Lung (tissue), 12 donors: ENCODE measurements around the gene HS3ST1. TPM values are rescaled to one million over a fixed set of nuclear protein-coding genes. Genes with fewer than 3 reads are reported as not detected.

Experiments used
- ATAC-seq: fragments of 200-7000 bp; cut with Tn5 transposase; one replicate; pipeline ENCODE4 v1.9.1; 2020; ENCODE audit warnings: moderate number of reproducible peaks; ENCODE audit not compliant: insufficient read depth, low FRiP score
- DNase-seq, 3 donors: peaks; one replicate each; pipeline ENCODE4 v3.0.0-alpha.2; 2013 to 2017
- H3K27ac ChIP-seq, 2 donors: one replicate each; pipeline ENCODE4 v1.5.1; 2013; ENCODE audit warnings: mild to moderate bottlenecking in 2 of 2, moderate library complexity in 2 of 2, control low read depth in 1 of 2, inconsistent platforms in 1 of 2, low read depth in 1 of 2, low read length in 1 of 2
- H3K27me3 ChIP-seq, 3 donors: one replicate each; pipeline ENCODE4 v1.5.1; 2013; ENCODE audit warnings: low read length in 2 of 3; ENCODE audit not compliant: control insufficient read depth in 3 of 3, insufficient read depth in 3 of 3
- H3K36me3 ChIP-seq, 4 donors: one replicate each; pipeline ENCODE4 v1.5.1; 2013; ENCODE audit warnings: low read length in 4 of 4, mild to moderate bottlenecking in 1 of 4, moderate library complexity in 1 of 4; ENCODE audit not compliant: control insufficient read depth in 4 of 4, insufficient read depth in 4 of 4
- H3K4me1 ChIP-seq, 5 donors: one replicate each; pipeline ENCODE4 v1.5.1; 2013; ENCODE audit warnings: low read length in 5 of 5, mild to moderate bottlenecking in 2 of 5, moderate library complexity in 1 of 5; ENCODE audit not compliant: control insufficient read depth in 5 of 5, insufficient read depth in 5 of 5
- H3K4me3 ChIP-seq: one replicate; pipeline ENCODE4 v1.5.1; 2013; ENCODE audit warnings: mild to moderate bottlenecking, control low read depth, moderate library complexity
- H3K9ac ChIP-seq, 2 donors: one replicate each; pipeline ENCODE4 v1.5.1; 2013; ENCODE audit warnings: low read length in 2 of 2, control low read depth in 1 of 2; ENCODE audit not compliant: insufficient read depth in 1 of 2
- H3K9me3 ChIP-seq, 4 donors: one replicate each; pipeline ENCODE4 v1.5.1; 2013; ENCODE audit warnings: low read length in 3 of 4, mild to moderate bottlenecking in 1 of 4, moderate library complexity in 1 of 4; ENCODE audit not compliant: control insufficient read depth in 4 of 4, insufficient read depth in 3 of 4
- WGBS, 2 donors: extraction: QIAGEN DNeasy Blood & Tissue Kit; methylation state at CpG; one replicate each; pipeline ENCODE4 v1.1.7; 2013; 5-methylcytosine and 5-hydroxymethylcytosine counted together
- polyA plus RNA-seq, 2 donors: library from polyadenylated mRNA; stranded (reverse); fragments of 200-250 nt; gene quantifications; one replicate each; pipeline ENCODE4 v1.2.1, GENCODE V29; 2013
- total RNA-seq, 2 donors: library from RNA; depleted of rRNA in 1 of 2; stranded (reverse); fragments of >200 nt in 1 of 2; gene quantifications; one replicate each; pipeline ENCODE4 v1.2.1, GENCODE V29; 2014 to 2021
- TF ChIP-seq, protein P1 (sequence below): IDR thresholded peaks from 2 replicates; pipeline ENCODE4 v1.5.1; 2012; ENCODE audit warnings: mild to moderate bottlenecking; ENCODE audit errors: control extremely low read depth, extremely low read depth
- donor health status: control.
- donor health status: control.
- donor health status: Bipolar disorder and iron deficiency.
- donor health status: healthy.
- donor health status: DM: yes; HTN: yes; CAD: no.

Gene HS3ST1
- total and polyA plus RNA-seq, 4 donors, result 1.7 to 15.4 (median 11.0) TPM

DNA sequence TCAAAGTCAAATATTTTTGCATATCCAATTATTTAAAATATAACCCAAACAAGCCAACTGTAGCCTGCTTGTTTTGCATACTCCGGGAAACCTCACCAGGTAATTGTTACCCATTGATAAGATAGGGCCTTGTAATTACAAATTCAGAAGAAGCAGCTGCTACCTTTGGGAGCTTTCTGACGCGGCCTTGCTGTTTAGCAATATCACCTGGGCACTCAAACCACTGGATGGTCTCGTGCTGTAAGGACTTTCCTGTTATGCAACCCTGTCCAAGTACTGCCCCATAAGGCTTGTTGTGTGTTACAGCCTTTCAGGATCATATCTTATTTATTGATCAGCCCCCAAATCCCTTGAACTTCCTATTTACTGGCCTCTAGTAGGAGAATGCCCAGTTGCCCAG lies 52.1 kb downstream of the HS3ST1 start:
- H3K36me3 ChIP-seq, result no peaks in the 10 kb centered on the region
- DNase-seq (no peak), ATAC-seq (no peak)
- H3K27me3 ChIP-seq, result no peaks in the 10 kb centered on the region
- no peak overlapping the region for H3K27ac ChIP-seq
- no peak overlapping the region for H3K4me3 ChIP-seq
- H3K4me1 ChIP-seq, result no peaks in the 10 kb centered on the region
- no peak overlapping the region for H3K9ac ChIP-seq
- TF ChIP-seq, protein P1, sequence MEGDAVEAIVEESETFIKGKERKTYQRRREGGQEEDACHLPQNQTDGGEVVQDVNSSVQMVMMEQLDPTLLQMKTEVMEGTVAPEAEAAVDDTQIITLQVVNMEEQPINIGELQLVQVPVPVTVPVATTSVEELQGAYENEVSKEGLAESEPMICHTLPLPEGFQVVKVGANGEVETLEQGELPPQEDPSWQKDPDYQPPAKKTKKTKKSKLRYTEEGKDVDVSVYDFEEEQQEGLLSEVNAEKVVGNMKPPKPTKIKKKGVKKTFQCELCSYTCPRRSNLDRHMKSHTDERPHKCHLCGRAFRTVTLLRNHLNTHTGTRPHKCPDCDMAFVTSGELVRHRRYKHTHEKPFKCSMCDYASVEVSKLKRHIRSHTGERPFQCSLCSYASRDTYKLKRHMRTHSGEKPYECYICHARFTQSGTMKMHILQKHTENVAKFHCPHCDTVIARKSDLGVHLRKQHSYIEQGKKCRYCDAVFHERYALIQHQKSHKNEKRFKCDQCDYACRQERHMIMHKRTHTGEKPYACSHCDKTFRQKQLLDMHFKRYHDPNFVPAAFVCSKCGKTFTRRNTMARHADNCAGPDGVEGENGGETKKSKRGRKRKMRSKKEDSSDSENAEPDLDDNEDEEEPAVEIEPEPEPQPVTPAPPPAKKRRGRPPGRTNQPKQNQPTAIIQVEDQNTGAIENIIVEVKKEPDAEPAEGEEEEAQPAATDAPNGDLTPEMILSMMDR, result no peak
- no peaks in the 10 kb centered on the region for H3K9me3 ChIP-seq
- WGBS, 2 donors, result 66 to 69% methylated on average over 4 of the region's 4 CpGs

DNA sequence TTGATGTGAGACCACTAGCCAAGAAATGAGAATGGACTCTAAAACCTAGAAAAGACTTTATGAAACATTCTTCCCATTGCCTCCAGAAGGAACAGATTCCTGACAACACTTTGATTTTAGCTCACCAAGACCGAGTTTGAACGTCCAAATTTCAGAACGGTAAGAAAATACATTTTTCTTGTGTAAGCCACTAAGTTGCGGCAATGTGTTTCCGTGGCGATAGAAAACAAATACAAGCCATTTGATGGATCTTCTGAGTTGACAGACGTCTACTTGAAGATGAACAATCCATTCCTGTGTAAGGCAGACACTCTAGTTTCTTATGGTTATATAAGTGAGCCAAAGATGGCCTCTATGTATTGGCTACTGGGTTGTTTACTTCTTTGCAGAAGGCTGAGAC lies 52.5 kb downstream of the HS3ST1 start:
- no peak overlapping the region for H3K27ac ChIP-seq
- TF ChIP-seq, protein P1, result no peak
- WGBS, 2 donors, result 70% methylated on average over 7 of the region's 7 CpGs
- DNase-seq (no peak), ATAC-seq (no peak)
- H3K4me3 ChIP-seq, result no peak overlapping the region
- H3K4me1 ChIP-seq, result no peaks in the 10 kb centered on the region
- H3K9me3 ChIP-seq, result no peaks in the 10 kb centered on the region
- no peaks in the 10 kb centered on the region for H3K36me3 ChIP-seq
- no peaks in the 10 kb centered on the region for H3K27me3 ChIP-seq
- no peak overlapping the region for H3K9ac ChIP-seq

DNA sequence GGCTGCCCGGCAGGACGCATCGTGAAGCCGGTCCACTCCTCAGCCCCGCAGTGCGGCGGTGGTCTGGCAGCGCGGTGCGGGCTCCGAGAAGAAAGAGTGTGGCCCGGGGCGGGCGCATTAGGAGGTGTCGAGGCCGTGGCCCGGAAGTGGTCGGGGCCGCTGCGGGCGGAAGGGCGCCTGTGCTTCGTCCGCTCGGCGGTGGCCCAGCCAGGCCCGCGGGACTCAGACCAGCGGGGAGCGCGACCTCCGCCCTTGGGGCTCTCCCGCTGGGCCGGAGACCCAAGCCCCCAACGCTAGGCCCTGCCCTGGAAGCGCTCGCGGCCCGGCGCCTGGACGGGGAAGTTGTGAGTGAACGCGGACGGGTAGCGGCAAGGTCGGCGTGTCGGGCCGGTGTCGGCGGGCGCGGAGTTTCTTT lies 60.0 kb downstream of the HS3ST1 start:
- TF ChIP-seq, protein P1, result no peak
- Histone ChIP-seq H3K27me3 (no peaks in the 10 kb centered on the region), H3K36me3 (no peaks in the 10 kb centered on the region), H3K27ac (no peak overlapping the region), H3K9me3 (peaks cover 0 to 8% (median 0%) of the 10 kb centered on the region in 4 donors), H3K9ac (no peak overlapping the region), H3K4me3 (no peak overlapping the region), H3K4me1 (peaks cover 0 to 10% (median 2%) of the 10 kb centered on the region in 5 donors)
- WGBS, 2 donors, result 32 to 52% methylated on average over 51 to 53 of the region's 53 CpGs
- ATAC-seq (no peak), DNase-seq (peak in 1 of 3 donors; percentile 11)

DNA sequence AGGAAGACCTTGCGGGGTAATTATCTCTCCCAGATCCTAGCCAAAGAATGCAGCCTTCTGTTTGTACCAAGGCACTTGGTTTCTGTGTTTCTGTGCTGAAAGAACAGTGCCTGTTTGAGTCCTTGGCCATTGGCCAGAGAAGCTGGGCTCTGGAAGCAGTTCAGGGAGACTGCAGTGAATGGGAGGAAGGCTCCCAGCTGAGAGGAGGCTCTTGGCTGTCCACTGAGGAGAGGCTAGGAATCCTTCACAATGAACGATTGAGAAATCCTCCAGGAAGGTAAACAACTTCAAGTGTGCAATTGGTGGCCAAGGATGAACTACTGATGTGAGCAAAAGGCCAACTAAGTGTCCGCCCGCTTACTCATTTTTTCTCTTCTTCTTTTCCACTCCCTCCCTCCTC lies 61.3 kb downstream of the HS3ST1 start:
- H3K9ac ChIP-seq, result no peak overlapping the region
- no peak overlapping the region for H3K4me3 ChIP-seq
- H3K36me3 ChIP-seq, result no peaks in the 10 kb centered on the region
- peak; percentile 81 to 92 (median 87) for DNase-seq
- 32 to 65% methylated on average over 4 of the region's 4 CpGs for WGBS, 2 donors
- H3K9me3 ChIP-seq, result peaks cover 0 to 8% (median 0%) of the 10 kb centered on the region in 4 donors
- TF ChIP-seq, protein P1, result no peak
- H3K4me1 ChIP-seq, result peaks cover 0 to 10% (median 2%) of the 10 kb centered on the region in 5 donors
- no peak overlapping the region for H3K27ac ChIP-seq
- H3K27me3 ChIP-seq, result no peaks in the 10 kb centered on the region
- ATAC-seq, result peak; percentile 28
